K562 (cell line): ENCODE data around the gene USP2. TPM values are rescaled to one million over a fixed set of nuclear protein-coding genes. Genes with fewer than 3 reads are reported as not detected.

Source experiments
- BHLHE40 ChIP-seq: IDR thresholded peaks from 2 replicates; pipeline ENCODE4 v1.6.1; 2011; ENCODE audit warnings: low read length, improper control_type of control experiment
- DMBX1 ChIP-seq: fragments of 250-450 bp; sonication (Bioruptor Pico); IDR thresholded peaks from 2 replicates; pipeline ENCODE4 v1.8.0; 2022; ENCODE audit warnings: inconsistent platforms, mild to moderate bottlenecking, moderate library complexity, borderline replicate concordance
- ETS2 ChIP-seq: IDR thresholded peaks from 2 replicates; pipeline ENCODE4 v1.6.1; 2016; ENCODE audit warnings: borderline replicate concordance, missing genetic modification characterization, mild to moderate bottlenecking, moderate library complexity, missing compliant biosample characterization; ENCODE audit not compliant: poor library complexity, severe bottlenecking
- ETV1 ChIP-seq: fragments of 450-650 bp; conservative IDR thresholded peaks from 2 replicates; pipeline ENCODE4 v1.6.1; 2016; ENCODE audit warnings: missing genetic modification characterization, control low read depth, low read depth, missing compliant biosample characterization
- FOXJ2 ChIP-seq: fragments of 200-800 bp; sonication (Bioruptor generic); IDR thresholded peaks from 2 replicates; pipeline ENCODE4 v1.6.1; 2016; ENCODE audit warnings: missing genetic modification characterization, missing compliant biosample characterization
- POLR2AphosphoS5 ChIP-seq: IDR thresholded peaks from 2 replicates; pipeline ENCODE4 v1.6.1; 2011; ENCODE audit warnings: mild to moderate bottlenecking, low read depth, low read length, moderate library complexity; ENCODE audit not compliant: control insufficient read depth, insufficient read depth
- POLR2G ChIP-seq: fragments of 200-400 bp; formaldehyde crosslinking; IDR thresholded peaks from 2 replicates; pipeline ENCODE4 v1.6.1; 2017; ENCODE audit warnings: low read depth, mild to moderate bottlenecking, antibody characterized with exemption, low read length, moderate library complexity
- SAFB2 ChIP-seq: fragments of 200-400 bp; formaldehyde crosslinking; IDR thresholded peaks from 2 replicates; pipeline ENCODE4 v1.6.1; 2018; ENCODE audit warnings: borderline replicate concordance, low read length, low read depth, moderate library complexity; ENCODE audit not compliant: severe bottlenecking
- SFPQ ChIP-seq: fragments of 200-400 bp; formaldehyde crosslinking; IDR thresholded peaks from 2 replicates; pipeline ENCODE4 v1.6.1; 2017; ENCODE audit warnings: mild to moderate bottlenecking, low read depth, low read length, moderate library complexity
- SPI1 ChIP-seq: IDR thresholded peaks from 2 replicates; pipeline ENCODE4 v1.6.1; 2011; ENCODE audit warnings: low read depth, low read length, control low read depth, borderline replicate concordance
- TEAD1 ChIP-seq, 2 experiments: fragments of 450-650 bp in 1 of 2; sonication (generic) in 1 of 2; formaldehyde crosslinking; IDR thresholded peaks; 2 replicates each; pipeline versions ENCODE4 v1.4.0 to v1.8.0; 2020 to 2022; ENCODE audit warnings: mild to moderate bottlenecking in 2 of 2, missing genetic modification reagents in 1 of 2
- TRIM28 ChIP-seq: fragments of 450-650 bp; IDR thresholded peaks from 2 replicates; pipeline ENCODE4 v1.6.1; 2017
- VEZF1 ChIP-seq: fragments of 200-800 bp; sonication (Bioruptor generic); IDR thresholded peaks from 2 replicates; pipeline ENCODE4 v1.6.1; 2017; ENCODE audit warnings: missing genetic modification characterization, missing compliant biosample characterization
- polyA plus RNA-seq, 8 experiments: library from polyadenylated mRNA; depleted of rRNA in 4 of 8; stranded (reverse) in 5 of 8; unstranded in 3 of 8; fragments of >200 nt; fragmentation: Nextera tagmentation in 2 of 8; fragmentation: Illumina TruSeq in 1 of 8; extraction: Ambion mirVana in 2 of 8; extraction: Trizol in 1 of 8; gene quantifications; 2 replicates each; pipeline versions ENCODE4 v1.2.1 to v1.2.3, GENCODE V29; 2011 to 2014; ENCODE audit warnings: inconsistent platforms in 1 of 8, missing spikeins in 1 of 8
- total RNA-seq, 7 experiments: library from RNA; depleted of rRNA in 6 of 7; stranded (reverse); fragments of >200 nt in 6 of 7; fragmentation: Illumina TruSeq in 2 of 7; extraction: Trizol in 2 of 7; gene quantifications; 2 replicates each; pipeline versions ENCODE4 v1.2.1 to v1.2.3, GENCODE V29; 2011 to 2021; ENCODE audit warnings: low replicate concordance in 1 of 7
- TF ChIP-seq, protein P1 (sequence below), 2 experiments: fragments of 450-650 bp; formaldehyde crosslinking in 1 of 2; IDR thresholded peaks; 2 replicates each; pipeline versions ENCODE4 v1.4.0 to v1.6.1; 2014 to 2020; ENCODE audit warnings: mild to moderate bottlenecking in 2 of 2, borderline replicate concordance in 1 of 2, low read depth in 1 of 2

The USP2 gene
- total and polyA plus RNA-seq, 9 of the 15 experiments (the other 6 are each of a cell fraction or from before 2014, with no cell fraction given): 2.8 to 16.9 (median 3.9) TPM

- TF ChIP-seq, protein P1, sequence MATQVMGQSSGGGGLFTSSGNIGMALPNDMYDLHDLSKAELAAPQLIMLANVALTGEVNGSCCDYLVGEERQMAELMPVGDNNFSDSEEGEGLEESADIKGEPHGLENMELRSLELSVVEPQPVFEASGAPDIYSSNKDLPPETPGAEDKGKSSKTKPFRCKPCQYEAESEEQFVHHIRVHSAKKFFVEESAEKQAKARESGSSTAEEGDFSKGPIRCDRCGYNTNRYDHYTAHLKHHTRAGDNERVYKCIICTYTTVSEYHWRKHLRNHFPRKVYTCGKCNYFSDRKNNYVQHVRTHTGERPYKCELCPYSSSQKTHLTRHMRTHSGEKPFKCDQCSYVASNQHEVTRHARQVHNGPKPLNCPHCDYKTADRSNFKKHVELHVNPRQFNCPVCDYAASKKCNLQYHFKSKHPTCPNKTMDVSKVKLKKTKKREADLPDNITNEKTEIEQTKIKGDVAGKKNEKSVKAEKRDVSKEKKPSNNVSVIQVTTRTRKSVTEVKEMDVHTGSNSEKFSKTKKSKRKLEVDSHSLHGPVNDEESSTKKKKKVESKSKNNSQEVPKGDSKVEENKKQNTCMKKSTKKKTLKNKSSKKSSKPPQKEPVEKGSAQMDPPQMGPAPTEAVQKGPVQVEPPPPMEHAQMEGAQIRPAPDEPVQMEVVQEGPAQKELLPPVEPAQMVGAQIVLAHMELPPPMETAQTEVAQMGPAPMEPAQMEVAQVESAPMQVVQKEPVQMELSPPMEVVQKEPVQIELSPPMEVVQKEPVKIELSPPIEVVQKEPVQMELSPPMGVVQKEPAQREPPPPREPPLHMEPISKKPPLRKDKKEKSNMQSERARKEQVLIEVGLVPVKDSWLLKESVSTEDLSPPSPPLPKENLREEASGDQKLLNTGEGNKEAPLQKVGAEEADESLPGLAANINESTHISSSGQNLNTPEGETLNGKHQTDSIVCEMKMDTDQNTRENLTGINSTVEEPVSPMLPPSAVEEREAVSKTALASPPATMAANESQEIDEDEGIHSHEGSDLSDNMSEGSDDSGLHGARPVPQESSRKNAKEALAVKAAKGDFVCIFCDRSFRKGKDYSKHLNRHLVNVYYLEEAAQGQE (IDR thresholded peaks at IDR 0.05; ENCODE audit: borderline replicate concordance): peak; percentile 11; the same call in 1 of the 2 replicates
- TF ChIP-seq, protein P1 (CRISPR knock-in tag; IDR thresholded peaks at IDR 0.05; ENCODE audit: low read depth): 0 out of 2 replicates have a peak, but pooled peaks have one; percentile 33
- TF ChIP-seq SFPQ: no peak
- 0 out of 2 replicates have a peak, but pooled peaks have one; percentile 21 for TF ChIP-seq POLR2G
- TF ChIP-seq VEZF1 (CRISPR knock-in tag): peak; percentile 32; the same call in 1 of the 2 replicates
- no peak for TF ChIP-seq DMBX1 (CRISPR knock-in tag)
- TF ChIP-seq TRIM28: no peak
- TF ChIP-seq BHLHE40: peak; percentile 93
- TF ChIP-seq TEAD1 (CRISPR knock-in tag; IDR thresholded peaks at IDR 0.05): peak in 1 of 2 experiments; percentile 46; a peak in 1 of 4 replicates
- TF ChIP-seq FOXJ2 (tag): no peak
- no peak for TF ChIP-seq POLR2AphosphoS5
- no peak for TF ChIP-seq ETV1 (tag)
- TF ChIP-seq SAFB2: no peak
- no peak for TF ChIP-seq SPI1
- no peak for TF ChIP-seq ETS2 (tag)
Observed at GRCh38 chr11:119374632-119375336, 6.7 kb downstream of the USP2 start (continued).
